ENCODE results near the gene ITM2B. TPM values are rescaled to one million over a fixed set of nuclear protein-coding genes. Genes with fewer than 3 reads are reported as not detected.

The ITM2B gene
- total and polyA plus RNA-seq, 2 experiments from 2014 or later = 139 to 318 TPM

- TF ChIP-seq ETS1 (IDR thresholded peaks at IDR 0.05) = no peak
- TF ChIP-seq CREB1 (CRISPR knock-in tag; IDR thresholded peaks at IDR 0.05; ENCODE audit: low read depth) = no peak
Observed at GRCh38 chr13:48252176-48252575, 19.2 kb downstream of the ITM2B start (continued).

GRCh38 chr13:48253849-48254248 lies 20.8 kb downstream of the ITM2B start:
- Histone ChIP-seq H2AFZ (no peak overlapping the region), H3F3A (replicated peaks; ENCODE audit: low read depth) (no peaks in the 10 kb centered on the region), H4K20me1 (replicated peaks; ENCODE audit: insufficient read depth) (peaks cover 7% of the 10 kb centered on the region), H3K79me2 (replicated peaks; ENCODE audit: insufficient read depth) (peaks cover 43% of the 10 kb centered on the region), H3K36me3 (ENCODE audit: insufficient read depth) (peaks cover 25% of the 10 kb centered on the region; the same call in 1 of the 2 replicates), H3K4me1 (ENCODE audit: insufficient read depth) (no peaks in the 10 kb centered on the region), H3K4me3 (no peak overlapping the region), H3K9me2 (ENCODE audit: insufficient read depth) (no peaks in the 10 kb centered on the region), H3K27me3 (ENCODE audit: insufficient read depth) (no peaks in the 10 kb centered on the region), H3K4me2 (no peak overlapping the region), H3K27ac (ENCODE audit: low read depth) (no peak overlapping the region)
- Mint-ChIP-seq H3K4me3 (no peak overlapping the region), H3K9me3 (no peaks in the 10 kb centered on the region; the same call in 2 of the 3 replicates), H3K27me3 (ENCODE audit: insufficient read depth, low read depth, poor library complexity) (no peaks in the 10 kb centered on the region), H3K27ac (no peak overlapping the region), H3K36me3 (ENCODE audit: low read depth) (peaks cover 30% of the 10 kb centered on the region), H3K4me1 (peaks cover 3% of the 10 kb centered on the region; the same call in 1 of the 3 replicates)
- ATAC-seq = no peak
- DNase-seq (ENCODE audit: low spot score) = no peak
- no peak for TF ChIP-seq ZNF462 (CRISPR knock-in tag; IDR thresholded peaks at IDR 0.05)
- TF ChIP-seq REST (IDR thresholded peaks at IDR 0.05; ENCODE audit: unreplicated experiment) = no peak
- TF ChIP-seq ZNF331 (CRISPR knock-in tag; IDR thresholded peaks at IDR 0.05; ENCODE audit: low read depth) = no peak
- TF ChIP-seq EZH2phosphoT487 (IDR thresholded peaks at IDR 0.05; ENCODE audit: unreplicated experiment) = no peak
- no peak for TF ChIP-seq NANOG (IDR thresholded peaks at IDR 0.05; ENCODE audit: borderline replicate concordance)
- no peak for TF ChIP-seq STAT1 (IDR thresholded peaks at IDR 0.05; ENCODE audit: unreplicated experiment)
- no peak for TF ChIP-seq POLR2AphosphoS5 (IDR thresholded peaks at IDR 0.05; ENCODE audit: low read depth)
- no peak for TF ChIP-seq EZH2 (IDR thresholded peaks at IDR 0.05; ENCODE audit: low read depth, unreplicated experiment)
- no peak for TF ChIP-seq CTCF (conservative IDR thresholded peaks at IDR 0.05; ENCODE audit: low read depth in 2 of 2)
- no peak for TF ChIP-seq ETS1 (IDR thresholded peaks at IDR 0.05)
- no peak for TF ChIP-seq CREB1 (CRISPR knock-in tag; IDR thresholded peaks at IDR 0.05; ENCODE audit: low read depth)

Data from GM23338 (cell line).